Mucosa of stomach (tissue), 1 donor: ENCODE data around the gene HK1.
"Not testable (repeated sequence)": the region's sequence is repeated elsewhere in the genome, so short reads cannot be mapped to it uniquely, and the experiment has no call there.

Source experiments
- H3K27me3 ChIP-seq: one replicate; pipeline ENCODE4 v1.7.0; 2013; ENCODE audit warnings: mild to moderate bottlenecking, low read length; ENCODE audit not compliant: control insufficient read depth, insufficient read depth
- H3K36me3 ChIP-seq: one replicate; pipeline ENCODE4 v1.7.0; 2013; ENCODE audit warnings: low read length; ENCODE audit not compliant: control insufficient read depth, insufficient read depth
- H3K4me1 ChIP-seq: one replicate; pipeline ENCODE4 v1.7.0; 2013; ENCODE audit warnings: mild to moderate bottlenecking, low read length; ENCODE audit not compliant: control insufficient read depth, insufficient read depth
- H3K4me3 ChIP-seq: one replicate; pipeline ENCODE4 v1.7.0; 2013; ENCODE audit warnings: low read length
- H3K9ac ChIP-seq: one replicate; pipeline ENCODE4 v1.7.0; 2013; ENCODE audit warnings: mild to moderate bottlenecking, low read length, moderate library complexity
- H3K9me3 ChIP-seq: one replicate; pipeline ENCODE4 v1.7.0; 2013; ENCODE audit warnings: mild to moderate bottlenecking, low read length, moderate library complexity; ENCODE audit not compliant: control insufficient read depth
- donor health status: Pancreatic carcinoma.

Gene HK1

DNA sequence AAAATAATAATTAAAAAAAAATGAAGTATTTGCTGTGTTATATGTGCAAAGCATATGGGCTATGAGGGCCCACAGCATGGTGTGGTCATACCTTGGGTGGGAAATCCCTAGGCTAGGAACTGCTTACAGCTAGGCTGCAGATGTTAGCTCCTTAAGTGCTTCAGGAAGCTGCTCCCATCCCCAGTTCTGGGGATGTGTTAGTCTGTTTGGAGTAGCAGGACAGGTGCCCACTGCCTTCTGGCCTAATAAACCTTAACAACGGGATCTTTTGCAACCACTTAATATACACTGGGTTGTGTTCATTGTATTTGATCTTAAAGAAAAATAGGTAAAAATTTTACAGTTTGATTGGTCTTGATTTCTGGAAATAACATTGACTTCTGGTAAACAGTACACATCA lies 46.3 kb downstream of the HK1 start:
- peaks cover 40% of the 10 kb centered on the region for H3K4me1 ChIP-seq
- H3K27me3 ChIP-seq: no peaks in the 10 kb centered on the region
- no peak overlapping the region for H3K4me3 ChIP-seq
- no peaks in the 10 kb centered on the region for H3K9me3 ChIP-seq
- H3K9ac ChIP-seq: no peak overlapping the region
- H3K36me3 ChIP-seq: no peaks in the 10 kb centered on the region

GRCh38 chr10:69325637-69326523 lies 47.6 kb downstream of the HK1 start:
- H3K4me3 ChIP-seq, H3K9ac ChIP-seq, H3K9me3 ChIP-seq, H3K27me3 ChIP-seq, H3K36me3 ChIP-seq: not testable (repeated sequence)
- peaks cover 36% of the 10 kb centered on the region for H3K4me1 ChIP-seq

- Histone ChIP-seq H3K36me3 (no peaks in the 10 kb centered on the region), H3K4me3 (no peak overlapping the region), H3K9me3 (no peaks in the 10 kb centered on the region), H3K27me3 (no peaks in the 10 kb centered on the region), H3K4me1 (peaks cover 33% of the 10 kb centered on the region), H3K9ac (no peak overlapping the region)
Observed at GRCh38 chr10:69326692-69327091, 48.4 kb downstream of the HK1 start.

DNA sequence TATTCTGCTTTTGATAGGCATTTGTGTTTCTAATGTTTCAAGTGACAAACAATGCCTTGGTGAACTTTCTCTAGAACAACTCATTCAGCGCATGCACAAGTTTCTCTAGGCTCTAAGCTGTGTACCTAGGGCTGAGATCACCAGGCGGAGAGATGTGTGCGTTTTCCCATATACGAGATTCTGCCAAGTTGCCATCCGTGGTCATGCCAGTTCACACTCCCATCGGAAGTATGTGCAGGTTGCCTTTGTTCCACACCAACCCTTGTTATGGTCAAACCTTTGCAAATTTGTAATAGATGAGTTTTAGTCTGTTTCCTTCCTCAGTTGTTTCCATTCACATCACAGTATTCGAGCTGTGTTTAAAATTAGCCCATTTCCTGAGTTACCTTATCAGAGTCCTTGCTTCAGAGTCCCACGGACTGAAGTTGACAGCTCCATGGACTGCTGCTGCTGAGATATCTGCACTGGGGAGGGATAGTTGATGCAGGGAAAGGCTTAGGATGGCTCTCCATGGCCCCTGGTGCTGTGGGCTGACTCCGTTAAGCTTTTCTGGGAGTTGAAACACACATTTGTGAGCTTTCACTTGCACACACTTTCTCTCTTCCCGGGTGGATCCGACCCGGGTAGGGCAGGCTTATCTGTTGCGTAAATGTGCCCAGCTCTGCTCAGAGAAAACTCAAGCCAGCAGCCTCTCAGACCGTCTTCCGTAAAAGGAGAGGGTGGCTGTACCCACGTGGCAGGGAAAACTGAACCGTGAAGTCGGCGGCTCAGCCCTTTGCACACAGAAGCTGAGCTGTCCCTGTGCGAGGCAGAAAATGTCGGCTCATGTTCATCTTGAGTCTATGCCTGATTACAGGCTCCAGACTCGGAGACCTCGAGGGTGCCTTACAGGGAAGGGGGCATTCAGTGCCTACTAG lies 49.4 kb downstream of the HK1 start:
- Histone ChIP-seq H3K9ac (peak overlapping the region; percentile 32), H3K27me3 (no peaks in the 10 kb centered on the region), H3K4me1 (peaks cover 43% of the 10 kb centered on the region), H3K9me3 (no peaks in the 10 kb centered on the region), H3K4me3 (peak overlapping the region; percentile 4), H3K36me3 (no peaks in the 10 kb centered on the region)

- no peaks in the 10 kb centered on the region for H3K9me3 ChIP-seq
- H3K4me1 ChIP-seq: peaks cover 50% of the 10 kb centered on the region
- no peaks in the 10 kb centered on the region for H3K36me3 ChIP-seq
- H3K9ac ChIP-seq: peak overlapping the region; percentile 6
- H3K27me3 ChIP-seq: no peaks in the 10 kb centered on the region
- H3K4me3 ChIP-seq: no peak overlapping the region
Observed at GRCh38 chr10:69328380-69328735, 50.1 kb downstream of the HK1 start.

GRCh38 chr10:69328888-69329287 lies 50.6 kb downstream of the HK1 start:
- H3K4me1 ChIP-seq: peaks cover 55% of the 10 kb centered on the region
- H3K4me3 ChIP-seq, H3K27me3 ChIP-seq, H3K9ac ChIP-seq, H3K36me3 ChIP-seq, H3K9me3 ChIP-seq: not testable (repeated sequence)

DNA sequence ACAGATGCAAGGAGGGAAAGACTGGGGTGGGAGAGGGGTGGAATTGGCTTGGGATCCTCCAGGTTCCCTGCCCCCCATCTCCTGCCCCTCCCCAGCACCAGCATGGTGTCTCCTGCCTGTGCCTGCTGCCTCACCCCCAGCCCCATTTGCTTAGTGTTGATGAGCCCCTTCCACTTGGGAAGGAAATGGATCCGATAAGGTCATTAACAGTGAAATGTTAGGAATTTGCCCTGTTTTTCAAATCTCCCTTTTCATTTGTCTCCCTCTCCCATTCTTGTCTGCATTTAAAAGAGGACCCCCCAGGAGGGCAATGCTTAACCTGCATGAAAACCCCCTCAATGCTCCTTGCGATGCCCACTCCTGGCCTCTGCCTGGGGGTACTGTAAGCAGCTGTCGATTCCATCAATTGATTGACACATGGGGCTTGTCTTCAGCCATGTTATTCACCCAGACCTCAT lies 51.5 kb downstream of the HK1 start:
- Histone ChIP-seq H3K4me1 (peaks cover 64% of the 10 kb centered on the region), H3K9me3 (no peaks in the 10 kb centered on the region), H3K36me3 (no peaks in the 10 kb centered on the region), H3K27me3 (no peaks in the 10 kb centered on the region), H3K9ac (no peak overlapping the region), H3K4me3 (no peak overlapping the region)

DNA sequence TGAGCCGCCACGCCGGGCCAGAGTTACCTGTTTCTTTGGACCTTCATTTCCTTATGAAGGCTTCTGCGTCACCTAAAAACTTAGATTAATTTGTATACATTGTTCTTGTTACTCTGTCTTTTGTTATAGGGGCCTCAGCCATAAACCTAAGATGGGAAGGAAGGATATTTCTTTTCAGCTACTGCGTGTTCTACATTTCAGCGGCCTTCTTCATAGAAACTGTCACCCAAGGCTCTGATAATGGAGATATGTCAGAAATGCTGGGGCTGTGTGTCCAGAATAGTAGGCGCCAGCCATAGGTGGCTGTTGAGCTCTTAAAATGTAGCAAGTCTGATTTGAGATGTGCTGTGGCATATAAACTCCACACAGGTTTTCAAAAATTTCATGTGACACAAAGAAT lies 52.9 kb downstream of the HK1 start:
- no peaks in the 10 kb centered on the region for H3K36me3 ChIP-seq
- no peak overlapping the region for H3K4me3 ChIP-seq
- H3K9me3 ChIP-seq: no peaks in the 10 kb centered on the region
- H3K4me1 ChIP-seq: peaks cover 73% of the 10 kb centered on the region
- H3K9ac ChIP-seq: no peak overlapping the region
- no peaks in the 10 kb centered on the region for H3K27me3 ChIP-seq

GRCh38 chr10:69332278-69333010 lies 54.1 kb downstream of the HK1 start:
- Histone ChIP-seq H3K4me3 (no peak overlapping the region), H3K4me1 (peaks cover 74% of the 10 kb centered on the region), H3K27me3 (no peaks in the 10 kb centered on the region), H3K36me3 (no peaks in the 10 kb centered on the region), H3K9ac (no peak overlapping the region), H3K9me3 (no peaks in the 10 kb centered on the region)

DNA sequence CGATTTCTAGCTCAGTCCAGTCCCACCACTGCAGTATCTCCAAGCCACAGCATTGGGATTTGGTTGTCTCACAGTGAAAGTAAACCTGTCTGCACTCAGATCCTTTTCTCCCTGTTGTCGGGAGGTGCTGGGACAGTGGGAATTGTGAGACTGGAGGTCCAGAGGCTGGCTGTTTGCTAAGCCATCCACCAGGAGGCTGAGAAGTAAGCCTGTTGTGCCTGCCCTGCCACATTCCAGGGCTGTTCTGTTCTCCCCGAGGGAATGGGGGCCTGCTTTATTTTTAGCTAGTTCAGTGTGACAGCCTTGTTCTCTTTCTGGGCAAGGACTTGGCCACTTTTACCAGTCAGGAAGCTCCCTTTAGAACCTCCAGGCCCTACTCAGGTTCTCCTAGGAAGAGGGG lies 54.9 kb downstream of the HK1 start:
- Histone ChIP-seq H3K4me3 (no peak overlapping the region), H3K4me1 (peaks cover 74% of the 10 kb centered on the region), H3K9me3 (no peaks in the 10 kb centered on the region), H3K36me3 (no peaks in the 10 kb centered on the region), H3K9ac (no peak overlapping the region), H3K27me3 (no peaks in the 10 kb centered on the region)

- not testable (repeated sequence) for H3K27me3 ChIP-seq, H3K4me3 ChIP-seq, H3K9me3 ChIP-seq, H3K9ac ChIP-seq, H3K36me3 ChIP-seq
- peaks cover 74% of the 10 kb centered on the region for H3K4me1 ChIP-seq
Observed at GRCh38 chr10:69333865-69334301, 55.6 kb downstream of the HK1 start.
